Tibial nerve (tissue), 3 donors: Measurements from ENCODE around the gene IGSF5.

ENCODE experiments used
- CTCF ChIP-seq, 5 experiments: fragments of 200-600 bp in 3 of 5; fragments of 450-650 bp in 2 of 5; sonication (generic) in 3 of 5; IDR thresholded peaks; one replicate each; pipeline ENCODE4 v1.5.1; 2016 to 2019; ENCODE audit warnings: antibody characterized with exemption in 5 of 5, mild to moderate bottlenecking in 3 of 5, moderate library complexity in 2 of 5
- POLR2A ChIP-seq, 2 donors: fragments of 450-650 bp; IDR thresholded peaks; one replicate each; pipeline ENCODE4 v1.6.1; 2017; ENCODE audit warnings: antibody characterized with exemption in 2 of 2, mild to moderate bottlenecking in 2 of 2, moderate library complexity in 2 of 2

GRCh38 chr21:39796466-39796865 lies 51.5 kb downstream of the IGSF5 start:
- TF ChIP-seq POLR2A (IDR thresholded peaks at IDR 0.05), result no peak
- no peak for TF ChIP-seq CTCF (IDR thresholded peaks at IDR 0.05)
